ENCODE data around the gene CMYA5. TPM values are rescaled to one million over a fixed set of nuclear protein-coding genes. Genes with fewer than 3 reads are reported as not detected.
"Not testable (repeated sequence)": the region's sequence is repeated elsewhere in the genome, so short reads cannot be mapped to it uniquely, and the experiment has no call there.

The CMYA5 gene
- total and polyA plus RNA-seq, 11 donors = 279 to 2,421 (median 983) TPM

DNA sequence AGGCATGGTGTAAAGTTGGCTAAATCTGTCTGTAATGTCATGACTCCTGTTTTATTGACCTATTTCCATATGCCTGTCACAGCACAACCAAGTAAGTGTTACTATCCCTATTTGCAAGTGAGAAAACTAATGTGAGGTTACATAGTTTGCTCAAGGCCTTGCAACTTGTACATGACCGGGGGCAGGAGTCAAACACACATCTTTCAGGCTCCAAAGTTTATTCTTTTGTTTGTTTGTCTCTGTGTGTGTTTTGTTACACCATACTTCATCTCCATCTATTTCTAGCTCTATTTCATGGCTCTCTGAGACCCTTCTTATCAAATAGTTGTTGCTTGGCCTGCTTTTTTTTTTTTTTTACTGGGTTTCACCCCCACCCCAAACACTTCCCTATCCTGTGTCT, 70.2 kb downstream of the CMYA5 start:
- DNase-seq (no peak), ATAC-seq (no peak)
- no peak for TF ChIP-seq POLR2A (IDR thresholded peaks at IDR 0.05)
- TF ChIP-seq, protein P1, sequence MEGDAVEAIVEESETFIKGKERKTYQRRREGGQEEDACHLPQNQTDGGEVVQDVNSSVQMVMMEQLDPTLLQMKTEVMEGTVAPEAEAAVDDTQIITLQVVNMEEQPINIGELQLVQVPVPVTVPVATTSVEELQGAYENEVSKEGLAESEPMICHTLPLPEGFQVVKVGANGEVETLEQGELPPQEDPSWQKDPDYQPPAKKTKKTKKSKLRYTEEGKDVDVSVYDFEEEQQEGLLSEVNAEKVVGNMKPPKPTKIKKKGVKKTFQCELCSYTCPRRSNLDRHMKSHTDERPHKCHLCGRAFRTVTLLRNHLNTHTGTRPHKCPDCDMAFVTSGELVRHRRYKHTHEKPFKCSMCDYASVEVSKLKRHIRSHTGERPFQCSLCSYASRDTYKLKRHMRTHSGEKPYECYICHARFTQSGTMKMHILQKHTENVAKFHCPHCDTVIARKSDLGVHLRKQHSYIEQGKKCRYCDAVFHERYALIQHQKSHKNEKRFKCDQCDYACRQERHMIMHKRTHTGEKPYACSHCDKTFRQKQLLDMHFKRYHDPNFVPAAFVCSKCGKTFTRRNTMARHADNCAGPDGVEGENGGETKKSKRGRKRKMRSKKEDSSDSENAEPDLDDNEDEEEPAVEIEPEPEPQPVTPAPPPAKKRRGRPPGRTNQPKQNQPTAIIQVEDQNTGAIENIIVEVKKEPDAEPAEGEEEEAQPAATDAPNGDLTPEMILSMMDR (IDR thresholded peaks at IDR 0.05) = no peak
- Histone ChIP-seq H3K4me3 (no peak overlapping the region), H3K4me1 (peaks cover 0 to 8% (median 0%) of the 10 kb centered on the region in 12 donors), H3K27me3 (no peaks in the 10 kb centered on the region), H3K27ac (peak overlapping the region in 3 of 12 donors; percentile 1 to 44 (median 12)), H3K36me3 (peaks cover 0 to 93% (median 42%) of the 10 kb centered on the region in 9 donors), H3K9me3 (peaks cover 0 to 3% (median 0%) of the 10 kb centered on the region in 12 donors)
- WGBS, 4 donors = 90 to 100% (median 97%) methylated on average over 1 of the region's 1 CpG
- intact Hi-C loops (cut with DNase I) = no loop called here

DNA sequence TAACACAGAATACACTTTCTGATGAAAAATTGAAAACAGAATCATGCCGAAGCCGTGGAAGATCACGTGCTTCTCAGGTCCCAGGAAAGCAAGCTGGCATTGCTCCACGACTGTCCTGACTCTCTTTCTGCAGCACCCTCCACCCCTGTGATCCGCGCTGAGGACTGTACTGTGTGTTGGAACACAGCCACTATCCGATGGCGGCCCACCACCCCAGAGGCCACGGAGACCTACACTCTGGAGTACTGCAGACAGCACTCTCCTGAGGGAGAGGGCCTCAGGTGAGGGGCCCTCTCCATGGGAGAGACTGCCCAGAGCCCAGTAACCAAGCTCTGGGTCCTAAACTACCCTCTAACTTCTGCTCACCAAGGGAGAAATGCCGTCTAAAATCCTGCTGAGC, 73.3 kb downstream of the CMYA5 start:
- no peak overlapping the region for H3K4me3 ChIP-seq
- peak in 3 of 4 donors; percentile 36 to 62 (median 41) for ATAC-seq
- H3K36me3 ChIP-seq = peaks cover 0 to 86% (median 39%) of the 10 kb centered on the region in 9 donors
- peaks cover 0 to 3% (median 0%) of the 10 kb centered on the region in 12 donors for H3K9me3 ChIP-seq
- TF ChIP-seq POLR2A (IDR thresholded peaks at IDR 0.05) = no peak
- TF ChIP-seq, protein P1 (IDR thresholded peaks at IDR 0.05) = no peak
- H3K27ac ChIP-seq = no peak overlapping the region
- no peaks in the 10 kb centered on the region for H3K27me3 ChIP-seq
- intact Hi-C loops (cut with DNase I) = no loop called here
- peaks cover 0 to 8% (median 0%) of the 10 kb centered on the region in 12 donors for H3K4me1 ChIP-seq
- 77 to 82% (median 79%) methylated on average over 10 of the region's 10 CpGs for WGBS, 4 donors
- no peak for DNase-seq

DNA sequence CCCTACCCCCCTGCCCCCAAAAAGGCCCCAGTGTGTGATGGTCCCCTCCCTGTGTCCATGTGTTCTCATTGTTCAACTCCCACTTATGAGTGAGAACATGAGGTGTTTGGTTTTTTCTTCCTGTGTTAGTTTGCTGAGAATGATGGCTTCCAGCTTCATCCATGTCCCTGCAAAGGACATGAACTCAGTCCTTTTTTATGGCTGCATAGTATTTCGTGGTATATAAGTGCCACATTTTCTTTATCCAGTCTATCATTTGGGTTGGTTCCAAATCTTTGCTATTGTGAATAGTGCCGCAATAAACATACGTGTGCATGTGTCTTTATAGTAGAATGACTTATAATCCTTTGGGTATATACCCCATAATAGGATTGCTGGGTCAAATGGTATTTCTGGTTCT, 74.5 kb downstream of the CMYA5 start:
- H3K4me3 ChIP-seq; H3K4me1 ChIP-seq; H3K9me3 ChIP-seq; DNase-seq; H3K27me3 ChIP-seq; H3K27ac ChIP-seq; ATAC-seq; intact Hi-C loops (cut with DNase I): not testable (repeated sequence)
- 95 to 98% (median 96%) methylated on average over 3 of the region's 3 CpGs for WGBS, 4 donors
- H3K36me3 ChIP-seq = peaks cover 0 to 88% (median 34%) of the 10 kb centered on the region in 9 donors

DNA sequence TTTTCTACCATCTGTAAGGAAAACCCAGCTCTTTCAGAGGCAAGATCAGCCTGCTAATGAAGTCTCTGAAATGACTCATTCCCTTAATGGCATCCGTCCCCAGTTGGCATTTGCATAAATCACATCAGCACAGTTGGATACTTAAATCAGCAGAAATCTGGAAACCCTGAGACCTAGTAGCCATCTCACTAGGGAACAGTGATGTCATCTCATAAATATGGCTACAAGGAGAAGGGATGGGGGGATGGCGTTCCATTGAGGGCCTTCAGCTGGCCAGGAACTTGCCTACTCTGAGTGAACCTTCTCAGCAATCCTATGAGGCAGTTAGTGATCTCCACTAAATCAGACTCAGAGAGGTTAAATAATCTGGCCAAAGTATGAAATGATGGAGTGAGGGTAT, 81.8 kb downstream of the CMYA5 start:
- Histone ChIP-seq H3K9me3 (peaks cover 0 to 12% (median 0%) of the 10 kb centered on the region in 12 donors), H3K27ac (peak overlapping the region in 5 of 12 donors; percentile 1 to 47 (median 13)), H3K4me3 (no peak overlapping the region), H3K4me1 (peaks cover 0 to 24% (median 4%) of the 10 kb centered on the region in 12 donors), H3K27me3 (no peaks in the 10 kb centered on the region), H3K36me3 (peaks cover 0 to 84% (median 16%) of the 10 kb centered on the region in 9 donors)
- intact Hi-C loops (cut with DNase I) = no loop called here
- TF ChIP-seq, protein P1 (IDR thresholded peaks at IDR 0.05) = no peak
- no peak for TF ChIP-seq POLR2A (IDR thresholded peaks at IDR 0.05)
- DNase-seq (no peak), ATAC-seq (peak in 3 of 4 donors; percentile 39 to 53 (median 48))
- 47 to 60% (median 53%) methylated on average over 2 of the region's 2 CpGs for WGBS, 4 donors

DNA sequence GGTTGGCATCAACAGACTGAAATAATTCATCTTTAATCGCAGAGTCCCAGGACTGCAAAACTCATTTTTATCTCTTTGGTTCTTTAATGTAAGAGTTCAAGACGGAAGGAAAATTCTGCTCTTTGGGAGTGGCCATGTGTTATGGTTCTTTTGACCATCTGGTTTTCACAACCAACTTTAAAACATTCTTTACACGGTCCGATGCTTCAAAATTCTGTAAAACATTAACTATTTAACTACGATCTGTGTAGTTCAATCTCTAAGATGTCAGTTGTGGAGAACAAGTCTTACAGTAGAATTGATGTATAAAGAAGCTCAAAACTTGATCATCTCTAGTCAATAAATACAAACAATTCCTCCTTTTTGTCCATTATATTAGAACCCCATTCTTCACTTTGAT, 83.0 kb downstream of the CMYA5 start:
- H3K36me3 ChIP-seq = peaks cover 0 to 81% (median 16%) of the 10 kb centered on the region in 9 donors
- TF ChIP-seq POLR2A (IDR thresholded peaks at IDR 0.05) = no peak
- TF ChIP-seq, protein P1 (IDR thresholded peaks at IDR 0.05) = no peak
- H3K4me1 ChIP-seq = peaks cover 0 to 24% (median 4%) of the 10 kb centered on the region in 12 donors
- 90 to 96% (median 93%) methylated on average over 5 of the region's 5 CpGs for WGBS, 4 donors
- intact Hi-C loops (cut with DNase I) = no loop called here
- H3K4me3 ChIP-seq = no peak overlapping the region
- H3K27me3 ChIP-seq = no peaks in the 10 kb centered on the region
- H3K27ac ChIP-seq = no peak overlapping the region
- H3K9me3 ChIP-seq = peaks cover 0 to 12% (median 0%) of the 10 kb centered on the region in 12 donors
- DNase-seq (no peak), ATAC-seq (no peak)
